ENCODE measurements around the gene ZNF138. TPM values are rescaled to one million over a fixed set of nuclear protein-coding genes. Genes with fewer than 3 reads are reported as not detected.
A peak's percentile ranks its signal among the peaks of the same experiment; 100 is the strongest.
"Not testable (repeated sequence)": the region's sequence is repeated elsewhere in the genome, so short reads cannot be mapped to it uniquely, and the experiment has no call there.

Gene ZNF138
- polyA plus RNA-seq, 6 donors from 2014 or later = 12.9 to 24.5 (median 21.6) TPM

- no peak overlapping the region for H3K27ac Mint-ChIP-seq
- no peaks in the 10 kb centered on the region for H3K27me3 Mint-ChIP-seq
- H3K4me3 Mint-ChIP-seq = no peak overlapping the region
- peaks cover 0 to 8% of the 10 kb centered on the region in 2 donors for H3K36me3 Mint-ChIP-seq
- DNase-seq (no peak), ATAC-seq (ENCODE audit: low read depth in 2 of 2) (no peak)
- peaks cover 0 to 16% (median 4%) of the 10 kb centered on the region in 7 donors for H3K9me3 Mint-ChIP-seq
- H3K4me1 Mint-ChIP-seq = no peaks in the 10 kb centered on the region
These were observed 55.8 kb downstream of the ZNF138 start for GRCh38 chr7:64849924-64850499.

- no peak for DNase-seq
- no peaks in the 10 kb centered on the region for H3K27me3 Mint-ChIP-seq
- no peak overlapping the region for H3K4me3 Mint-ChIP-seq
- peaks cover 0 to 8% (median 0%) of the 10 kb centered on the region in 7 donors for H3K9me3 Mint-ChIP-seq
- no peak overlapping the region for H3K27ac Mint-ChIP-seq
- ATAC-seq (ENCODE audit: low read depth in 2 of 2) = no peak
- H3K36me3 Mint-ChIP-seq = no peaks in the 10 kb centered on the region
- H3K4me1 Mint-ChIP-seq = no peaks in the 10 kb centered on the region
These were observed 59.5 kb downstream of the ZNF138 start for GRCh38 chr7:64853679-64854078.

- peaks cover 0 to 3% (median 0%) of the 10 kb centered on the region in 7 donors for H3K9me3 Mint-ChIP-seq
- ATAC-seq (ENCODE audit: low read depth in 2 of 2) (no peak), DNase-seq (no peak)
- no peaks in the 10 kb centered on the region for H3K27me3 Mint-ChIP-seq
- H3K27ac Mint-ChIP-seq = no peak overlapping the region
- no peak overlapping the region for H3K4me3 Mint-ChIP-seq
- H3K4me1 Mint-ChIP-seq = no peaks in the 10 kb centered on the region
- no peaks in the 10 kb centered on the region for H3K36me3 Mint-ChIP-seq
These were observed 60.7 kb downstream of the ZNF138 start for GRCh38 chr7:64854969-64855368.

GRCh38 chr7:64863021-64863420, 68.8 kb downstream of the ZNF138 start:
- H3K9me3 Mint-ChIP-seq = peaks cover 3 to 20% (median 10%) of the 10 kb centered on the region in 7 donors
- H3K4me3 Mint-ChIP-seq = no peak overlapping the region
- peak overlapping the region in 1 of 6 donors; percentile 47 for H3K27ac Mint-ChIP-seq
- peaks cover 0 to 4% of the 10 kb centered on the region in 2 donors for H3K36me3 Mint-ChIP-seq
- DNase-seq (no peak), ATAC-seq (ENCODE audit: low read depth in 2 of 2) (no peak)
- H3K27me3 Mint-ChIP-seq = peaks cover 6 to 13% (median 9%) of the 10 kb centered on the region in 3 donors
- no peaks in the 10 kb centered on the region for H3K4me1 Mint-ChIP-seq

GRCh38 chr7:64863530-64863929, 69.3 kb downstream of the ZNF138 start:
- H3K9me3 Mint-ChIP-seq = peaks cover 3 to 23% (median 10%) of the 10 kb centered on the region in 7 donors
- not testable (repeated sequence) for DNase-seq; H3K4me1 Mint-ChIP-seq; ATAC-seq (ENCODE audit: low read depth in 2 of 2); H3K4me3 Mint-ChIP-seq; H3K36me3 Mint-ChIP-seq
- peaks cover 6 to 18% (median 9%) of the 10 kb centered on the region in 3 donors for H3K27me3 Mint-ChIP-seq
- H3K27ac Mint-ChIP-seq = peak overlapping the region in 1 of 6 donors; percentile 36

GRCh38 chr7:64863969-64864368, 69.7 kb downstream of the ZNF138 start:
- H3K27ac Mint-ChIP-seq = peak overlapping the region in 1 of 6 donors; percentile 36
- H3K4me3 Mint-ChIP-seq = no peak overlapping the region
- DNase-seq (no peak), ATAC-seq (ENCODE audit: low read depth in 2 of 2) (no peak)
- H3K4me1 Mint-ChIP-seq = no peaks in the 10 kb centered on the region
- peaks cover 3 to 27% (median 10%) of the 10 kb centered on the region in 7 donors for H3K9me3 Mint-ChIP-seq
- H3K36me3 Mint-ChIP-seq = peaks cover 0 to 4% of the 10 kb centered on the region in 2 donors
- H3K27me3 Mint-ChIP-seq = peaks cover 6 to 18% (median 9%) of the 10 kb centered on the region in 3 donors

GRCh38 chr7:64867863-64868440, 73.7 kb downstream of the ZNF138 start:
- H3K4me1 Mint-ChIP-seq = no peaks in the 10 kb centered on the region

DNA sequence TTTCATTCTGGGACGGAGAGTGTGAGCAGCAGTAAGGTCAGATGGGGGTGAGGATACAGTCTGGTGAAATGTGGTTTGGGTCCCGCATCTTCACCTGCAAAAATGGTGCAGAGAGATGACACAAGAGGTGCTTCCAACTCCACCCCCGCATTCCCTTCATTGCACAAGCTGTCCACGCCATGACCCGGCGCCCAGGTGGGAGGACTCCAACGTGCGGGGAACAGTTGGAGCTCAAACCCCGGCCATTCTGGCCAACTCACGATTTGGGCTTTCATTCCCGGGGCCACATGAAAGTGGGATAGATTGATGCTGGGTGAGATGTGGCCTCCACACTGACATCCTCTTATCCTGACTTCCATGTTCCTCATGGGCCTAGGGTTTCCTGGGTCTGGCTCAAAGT, 74.3 kb downstream of the ZNF138 start:
- no peak for DNase-seq
- ATAC-seq (ENCODE audit: low read depth in 2 of 2) = no peak
- H3K27ac Mint-ChIP-seq = no peak overlapping the region
- H3K4me3 Mint-ChIP-seq = no peak overlapping the region
- H3K9me3 Mint-ChIP-seq = peaks cover 7 to 23% (median 9%) of the 10 kb centered on the region in 7 donors
- peaks cover 9 to 19% (median 10%) of the 10 kb centered on the region in 3 donors for H3K27me3 Mint-ChIP-seq
- H3K36me3 Mint-ChIP-seq = no peaks in the 10 kb centered on the region
- H3K4me1 Mint-ChIP-seq = no peaks in the 10 kb centered on the region

More at GRCh38 chr7:64867863-64868440, 73.7 kb downstream of the ZNF138 start:
- Mint-ChIP-seq H3K9me3 (peaks cover 7 to 25% (median 11%) of the 10 kb centered on the region in 7 donors), H3K4me3 (no peak overlapping the region), H3K27me3 (peaks cover 9 to 18% (median 10%) of the 10 kb centered on the region in 3 donors), H3K36me3 (peaks cover 0 to 1% of the 10 kb centered on the region in 2 donors), H3K27ac (peak overlapping the region in 2 of 6 donors; percentile 52)
- DNase-seq = no peak
- ATAC-seq (ENCODE audit: low read depth in 2 of 2) = no peak

GRCh38 chr7:64869121-64869725, 75.0 kb downstream of the ZNF138 start:
- Mint-ChIP-seq H3K27ac (peak overlapping the region in 1 of 6 donors; percentile 52), H3K9me3 (peaks cover 4 to 17% (median 12%) of the 10 kb centered on the region in 7 donors), H3K36me3 (no peaks in the 10 kb centered on the region), H3K4me3 (no peak overlapping the region), H3K4me1 (no peaks in the 10 kb centered on the region), H3K27me3 (peaks cover 10 to 21% (median 14%) of the 10 kb centered on the region in 3 donors)
- ATAC-seq (ENCODE audit: low read depth in 2 of 2) = no peak
- no peak for DNase-seq

DNA sequence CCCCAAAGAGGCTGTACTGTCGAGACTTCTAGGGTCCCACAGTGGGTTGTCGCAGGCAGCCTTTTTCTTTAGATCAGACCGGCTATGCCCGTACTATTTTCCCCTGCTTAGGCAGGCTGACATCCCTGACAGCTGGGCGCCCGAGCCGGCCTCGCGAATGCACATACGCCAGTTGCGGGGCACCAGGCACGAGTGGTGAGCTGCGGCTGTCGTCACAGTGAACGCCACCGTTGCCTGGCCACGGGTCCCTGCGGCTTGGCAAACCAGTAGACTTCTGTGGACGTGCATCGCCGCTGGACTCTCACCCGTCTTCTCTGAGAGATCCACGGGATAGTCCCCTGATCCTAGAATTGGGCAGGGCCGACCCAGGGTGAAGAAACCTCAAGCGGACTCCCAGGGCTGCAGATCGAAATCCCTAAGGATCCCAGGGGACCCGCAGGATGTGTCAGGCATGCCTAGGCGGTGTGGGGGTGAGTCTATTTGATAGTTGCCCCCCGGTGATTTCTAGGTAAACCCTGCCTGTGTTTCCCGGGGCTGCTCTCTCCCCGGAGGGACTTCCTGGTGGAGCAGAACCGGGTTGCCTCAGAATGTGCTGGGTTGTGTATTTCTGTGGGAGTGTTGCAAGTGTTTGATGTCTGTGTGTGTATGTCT, 75.8 kb downstream of the ZNF138 start:
- Mint-ChIP-seq H3K4me3 (no peak overlapping the region), H3K27ac (no peak overlapping the region), H3K9me3 (peaks cover 4 to 20% (median 14%) of the 10 kb centered on the region in 7 donors), H3K4me1 (no peaks in the 10 kb centered on the region), H3K36me3 (no peaks in the 10 kb centered on the region), H3K27me3 (peaks cover 10 to 20% (median 14%) of the 10 kb centered on the region in 3 donors)
- no peak for DNase-seq
- no peak for ATAC-seq (ENCODE audit: low read depth in 2 of 2)

- no peaks in the 10 kb centered on the region for H3K4me1 Mint-ChIP-seq
- peaks cover 4 to 20% (median 15%) of the 10 kb centered on the region in 7 donors for H3K9me3 Mint-ChIP-seq
- H3K4me3 Mint-ChIP-seq = no peak overlapping the region
- no peak overlapping the region for H3K27ac Mint-ChIP-seq
- DNase-seq = no peak
- no peaks in the 10 kb centered on the region for H3K36me3 Mint-ChIP-seq
- no peak for ATAC-seq (ENCODE audit: low read depth in 2 of 2)
- peaks cover 10 to 20% (median 13%) of the 10 kb centered on the region in 3 donors for H3K27me3 Mint-ChIP-seq
These were observed 76.4 kb downstream of the ZNF138 start for GRCh38 chr7:64870656-64871055.

GRCh38 chr7:64871761-64872160, 77.5 kb downstream of the ZNF138 start:
- Mint-ChIP-seq H3K27me3 (peaks cover 6 to 18% (median 10%) of the 10 kb centered on the region in 3 donors), H3K9me3 (peaks cover 2 to 21% (median 14%) of the 10 kb centered on the region in 7 donors), H3K4me3 (no peak overlapping the region), H3K4me1 (no peaks in the 10 kb centered on the region), H3K27ac (peak overlapping the region in 1 of 6 donors; percentile 32), H3K36me3 (peaks cover 0 to 2% of the 10 kb centered on the region in 2 donors)
- DNase-seq (no peak), ATAC-seq (ENCODE audit: low read depth in 2 of 2) (no peak)

Measured in naive B cell (primary cell).